ENCODE measurements around the gene LIMK1. TPM values are rescaled to one million over a fixed set of nuclear protein-coding genes. Genes with fewer than 3 reads are reported as not detected.
A peak's percentile ranks its signal among the peaks of the same experiment; 100 is the strongest.

Gene LIMK1
- total and polyA plus RNA-seq, 2 of the 4 experiments (the other 2 are of a cell fraction), result 25.8 to 48.0 TPM

DNA sequence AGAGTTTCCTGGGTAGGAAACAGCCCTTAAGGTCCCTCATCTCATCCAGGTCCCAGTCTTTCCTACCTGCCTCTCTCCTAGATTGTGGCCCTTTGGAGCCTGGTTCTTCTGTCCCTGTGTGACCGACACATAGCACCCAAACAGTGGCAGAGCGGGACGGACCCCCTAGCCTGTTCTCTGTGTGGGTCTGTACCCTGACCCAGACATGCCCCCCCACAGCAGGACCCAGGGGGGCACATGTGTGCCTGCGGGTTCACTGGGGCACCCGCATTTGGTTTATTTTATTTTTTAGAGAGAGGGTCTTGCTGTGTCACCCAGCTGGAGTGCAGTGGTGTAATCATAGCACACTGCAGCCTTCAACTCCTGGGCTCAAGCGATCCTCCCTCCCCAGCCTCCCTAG lies 11.5 kb downstream of the LIMK1 start:
- Histone ChIP-seq H3K9me3 (ENCODE audit: control insufficient read depth, insufficient read depth, low read length) (peaks cover 9% of the 10 kb centered on the region), H2AFZ (replicated peaks; ENCODE audit: low read length, poor library complexity) (peak overlapping the region; percentile 83), H3K4me2 (ENCODE audit: low read depth, low read length) (peak overlapping the region; percentile 70), H2BK120ac (ENCODE audit: low read depth, low read length) (peak overlapping the region; percentile 98), H4K91ac (ENCODE audit: insufficient read depth, low read depth, low read length) (peak overlapping the region; percentile 94), H2BK20ac (ENCODE audit: low read depth, low read length) (peak overlapping the region; percentile 82), H3K36me3 (ENCODE audit: control insufficient read depth, insufficient read depth, low read length) (peaks cover 21% of the 10 kb centered on the region), H3K23ac (ENCODE audit: low read depth, low read length) (peak overlapping the region; percentile 95), H3K56ac (ENCODE audit: extremely low read depth, insufficient read depth, low read length) (peak overlapping the region; percentile 54; the same call in 1 of the 2 replicates), H2AK9ac (replicated peaks; ENCODE audit: low read depth, low read length, poor library complexity) (peak overlapping the region; percentile 94), H3K4me3 (ENCODE audit: insufficient read depth, low read depth, low read length) (no peak overlapping the region), H3K4ac (ENCODE audit: low read depth, low read length) (peak overlapping the region; percentile 96), H4K8ac (ENCODE audit: low read depth in 2 of 2, low read length in 2 of 2) (peak overlapping the region; percentile 70 to 95), H3K9me1 (ENCODE audit: insufficient read depth, low read length) (peaks cover 3% of the 10 kb centered on the region; the same call in 1 of the 2 replicates), H2BK5ac (ENCODE audit: low read depth, low read length, poor library complexity, severe bottlenecking) (peak overlapping the region; percentile 82), H3K9ac (ENCODE audit: low read depth, low read length) (peak overlapping the region; percentile 12), H3K4me1 (ENCODE audit: control insufficient read depth, insufficient read depth, low read length) (peaks cover 22% of the 10 kb centered on the region), H4K20me1 (ENCODE audit: insufficient read depth, low read length) (peaks cover 5% of the 10 kb centered on the region; the same call in 1 of the 2 replicates), H2BK15ac (ENCODE audit: low read depth, low read length) (peak overlapping the region; percentile 69; the same call in 2 of the 3 replicates), H3K27ac (ENCODE audit: insufficient read depth, low read length) (peak overlapping the region; percentile 75), H4K5ac (ENCODE audit: low read depth, low read length) (peak overlapping the region; percentile 91), H3K14ac (replicated peaks; ENCODE audit: low read depth, low read length) (peak overlapping the region; percentile 88), H3K18ac (ENCODE audit: low read depth, low read length) (peak overlapping the region; percentile 45), H2AK5ac (ENCODE audit: low read depth, low read length) (peak overlapping the region; percentile 99), H3K79me1 (ENCODE audit: low read depth in 1 of 2, low read length in 2 of 2) (peaks cover 21 to 76% of the 10 kb centered on the region in 2 experiments), H3K27me3 (ENCODE audit: control insufficient read depth, insufficient read depth, low read length) (no peaks in the 10 kb centered on the region)
- in situ Hi-C loops (cut with MboI; ENCODE audit: low sequenced_read_pairs), result no loop called here
- ChIA-PET POLR2A (ENCODE audit: unreplicated experiment) (no interaction called here), CTCF (no interaction called here)
- TF ChIP-seq, protein P1, sequence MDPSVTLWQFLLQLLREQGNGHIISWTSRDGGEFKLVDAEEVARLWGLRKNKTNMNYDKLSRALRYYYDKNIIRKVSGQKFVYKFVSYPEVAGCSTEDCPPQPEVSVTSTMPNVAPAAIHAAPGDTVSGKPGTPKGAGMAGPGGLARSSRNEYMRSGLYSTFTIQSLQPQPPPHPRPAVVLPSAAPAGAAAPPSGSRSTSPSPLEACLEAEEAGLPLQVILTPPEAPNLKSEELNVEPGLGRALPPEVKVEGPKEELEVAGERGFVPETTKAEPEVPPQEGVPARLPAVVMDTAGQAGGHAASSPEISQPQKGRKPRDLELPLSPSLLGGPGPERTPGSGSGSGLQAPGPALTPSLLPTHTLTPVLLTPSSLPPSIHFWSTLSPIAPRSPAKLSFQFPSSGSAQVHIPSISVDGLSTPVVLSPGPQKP (IDR thresholded peaks at IDR 0.05; ENCODE audit: borderline replicate concordance, low read depth, low read length), result no peak
- TF ChIP-seq RFX5 (IDR thresholded peaks at IDR 0.05; ENCODE audit: low read depth, low read length) (no peak), POLR2A (IDR thresholded peaks at IDR 0.05; ENCODE audit: low read depth, low read length) (no peak), MAFK (IDR thresholded peaks at IDR 0.05; ENCODE audit: low read depth, low read length) (no peak), CEBPB (IDR thresholded peaks at IDR 0.05; ENCODE audit: low read depth, low read length) (no peak), CHD1 (IDR thresholded peaks at IDR 0.05; ENCODE audit: low read depth, low read length) (no peak), MAZ (IDR thresholded peaks at IDR 0.05; ENCODE audit: borderline replicate concordance, low read depth, low read length) (no peak)
- ATAC-seq (ENCODE audit: low read depth), result no peak
- DNase-seq, result no peak
- no TSS peak for BruUV-seq (replicated peaks)
- intact Hi-C loops (cut with micrococcal nuclease), result no loop called here
- no CpG with 5 or more reads among the region's 6 CpGs for WGBS, 2 experiments (ENCODE audit: extremely low coverage in 2 of 2, insufficient read length in 1 of 2)
- dilution Hi-C loops (cut with HindIII; ENCODE audit: low sequenced_read_pairs, unreplicated experiment), result no loop called here

Measured in IMR-90 (cell line).